22Rv1 (cell line): ENCODE data around the gene NFATC2.

Experiments used
- H3K27ac ChIP-seq: fragments of 450-650 bp; 2 replicates; pipeline ENCODE4 v1.5.1; 2017
- CTCF ChIP-seq: fragments of 450-650 bp; IDR thresholded peaks from 2 replicates; pipeline ENCODE4 v1.5.1; 2017; ENCODE audit warnings: mild to moderate bottlenecking
- ZFX ChIP-seq: fragments of 450-650 bp; IDR thresholded peaks from 2 replicates; pipeline ENCODE4 v1.6.1; 2017; ENCODE audit warnings: antibody characterized with exemption, borderline replicate concordance

The NFATC2 gene

GRCh38 chr20:51584116-51584515 lies 41.6 kb upstream of the NFATC2 start:
- TF ChIP-seq CTCF (no peak), ZFX (no peak)
- no peak overlapping the region for H3K27ac ChIP-seq

- TF ChIP-seq CTCF: no peak
- no peak for TF ChIP-seq ZFX
These were observed 41.0 kb upstream of the NFATC2 start for GRCh38 chr20:51583499-51583898.

GRCh38 chr20:51583073-51583472 lies 40.6 kb upstream of the NFATC2 start:
- H3K27ac ChIP-seq: no peak overlapping the region
- no peak for TF ChIP-seq CTCF
- no peak for TF ChIP-seq ZFX

More at GRCh38 chr20:51583499-51583898, 41.0 kb upstream of the NFATC2 start:
- H3K27ac ChIP-seq: no peak overlapping the region

GRCh38 chr20:51581571-51581970 lies 39.1 kb upstream of the NFATC2 start:
- TF ChIP-seq CTCF (no peak), ZFX (no peak)
- no peak overlapping the region for H3K27ac ChIP-seq

- no peak overlapping the region for H3K27ac ChIP-seq
- TF ChIP-seq CTCF (no peak), ZFX (no peak)
These were observed 36.6 kb upstream of the NFATC2 start for GRCh38 chr20:51579137-51579536.

- TF ChIP-seq CTCF: no peak
- no peak for TF ChIP-seq ZFX
- no peak overlapping the region for H3K27ac ChIP-seq
These were observed 35.6 kb upstream of the NFATC2 start for GRCh38 chr20:51578145-51578459.

- no peak for TF ChIP-seq ZFX
- no peak for TF ChIP-seq CTCF
- no peak overlapping the region for H3K27ac ChIP-seq
These were observed 35.1 kb upstream of the NFATC2 start for GRCh38 chr20:51577432-51578144.
